Limb (tissue), 2 donors: ENCODE results near the gene SF3B1.
"Not testable (repeated sequence)": the region's sequence is repeated elsewhere in the genome, so short reads cannot be mapped to it uniquely, and the experiment has no call there.

Source experiments
- DNase-seq, 2 donors: peaks; one replicate each; pipeline ENCODE4 v3.0.0-alpha.2; 2016; ENCODE audit errors: extremely low spot score in 2 of 2

The SF3B1 gene, protein sequence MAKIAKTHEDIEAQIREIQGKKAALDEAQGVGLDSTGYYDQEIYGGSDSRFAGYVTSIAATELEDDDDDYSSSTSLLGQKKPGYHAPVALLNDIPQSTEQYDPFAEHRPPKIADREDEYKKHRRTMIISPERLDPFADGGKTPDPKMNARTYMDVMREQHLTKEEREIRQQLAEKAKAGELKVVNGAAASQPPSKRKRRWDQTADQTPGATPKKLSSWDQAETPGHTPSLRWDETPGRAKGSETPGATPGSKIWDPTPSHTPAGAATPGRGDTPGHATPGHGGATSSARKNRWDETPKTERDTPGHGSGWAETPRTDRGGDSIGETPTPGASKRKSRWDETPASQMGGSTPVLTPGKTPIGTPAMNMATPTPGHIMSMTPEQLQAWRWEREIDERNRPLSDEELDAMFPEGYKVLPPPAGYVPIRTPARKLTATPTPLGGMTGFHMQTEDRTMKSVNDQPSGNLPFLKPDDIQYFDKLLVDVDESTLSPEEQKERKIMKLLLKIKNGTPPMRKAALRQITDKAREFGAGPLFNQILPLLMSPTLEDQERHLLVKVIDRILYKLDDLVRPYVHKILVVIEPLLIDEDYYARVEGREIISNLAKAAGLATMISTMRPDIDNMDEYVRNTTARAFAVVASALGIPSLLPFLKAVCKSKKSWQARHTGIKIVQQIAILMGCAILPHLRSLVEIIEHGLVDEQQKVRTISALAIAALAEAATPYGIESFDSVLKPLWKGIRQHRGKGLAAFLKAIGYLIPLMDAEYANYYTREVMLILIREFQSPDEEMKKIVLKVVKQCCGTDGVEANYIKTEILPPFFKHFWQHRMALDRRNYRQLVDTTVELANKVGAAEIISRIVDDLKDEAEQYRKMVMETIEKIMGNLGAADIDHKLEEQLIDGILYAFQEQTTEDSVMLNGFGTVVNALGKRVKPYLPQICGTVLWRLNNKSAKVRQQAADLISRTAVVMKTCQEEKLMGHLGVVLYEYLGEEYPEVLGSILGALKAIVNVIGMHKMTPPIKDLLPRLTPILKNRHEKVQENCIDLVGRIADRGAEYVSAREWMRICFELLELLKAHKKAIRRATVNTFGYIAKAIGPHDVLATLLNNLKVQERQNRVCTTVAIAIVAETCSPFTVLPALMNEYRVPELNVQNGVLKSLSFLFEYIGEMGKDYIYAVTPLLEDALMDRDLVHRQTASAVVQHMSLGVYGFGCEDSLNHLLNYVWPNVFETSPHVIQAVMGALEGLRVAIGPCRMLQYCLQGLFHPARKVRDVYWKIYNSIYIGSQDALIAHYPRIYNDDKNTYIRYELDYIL

DNA sequence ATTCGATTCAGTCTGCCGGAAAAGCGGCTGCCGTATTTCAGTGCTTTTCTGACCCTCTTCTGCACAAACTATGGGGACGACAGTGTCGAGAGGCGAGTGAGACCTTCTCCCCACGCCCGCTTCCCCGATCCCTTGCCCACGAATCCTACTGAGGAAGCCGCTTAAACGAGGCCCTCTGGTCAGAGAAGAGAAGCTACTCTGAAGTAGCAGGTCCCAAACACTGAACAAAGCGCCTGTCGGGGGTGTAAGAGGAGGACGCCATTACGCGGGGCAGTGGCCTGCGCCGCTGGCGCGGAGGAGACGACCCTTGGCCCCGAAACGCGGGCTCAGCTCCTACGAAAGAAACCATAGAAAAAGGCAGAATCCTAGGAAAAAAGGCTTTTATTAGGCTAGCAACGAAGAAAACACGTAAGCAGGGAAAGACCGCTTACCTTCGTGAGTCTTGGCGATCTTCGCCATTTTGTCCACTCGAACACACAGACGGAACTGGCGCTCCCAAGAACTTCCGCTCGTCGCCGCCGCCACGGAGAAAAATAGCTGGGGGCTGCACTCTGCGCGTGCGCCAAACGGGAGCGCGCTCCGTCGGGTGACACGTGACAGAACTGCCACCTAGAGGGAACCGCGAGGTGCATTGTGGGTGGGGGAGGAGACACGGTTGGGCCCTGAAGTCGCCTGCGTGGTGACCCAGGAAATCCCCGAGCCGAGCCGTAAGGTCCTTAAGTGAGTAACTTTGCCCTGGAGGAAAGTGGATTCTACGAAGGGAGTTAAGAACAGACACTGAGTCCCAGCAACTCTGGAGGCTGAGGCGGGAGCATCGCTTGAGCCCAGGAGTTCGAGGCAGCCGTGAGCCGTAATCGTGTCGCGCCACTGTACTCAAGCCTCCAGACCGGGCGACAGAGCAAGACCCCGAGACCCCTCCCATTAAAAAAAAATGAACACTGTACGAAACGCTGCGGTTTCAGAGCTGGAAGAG lies at the start of gene SF3B1:
TSS of gene SF3B1 (minus strand) at position 488 of the 973 bp plus-strand sequence. CDS start at position 459, 29 bp downstream.
- peak; percentile 96 to 99 for DNase-seq

DNA sequence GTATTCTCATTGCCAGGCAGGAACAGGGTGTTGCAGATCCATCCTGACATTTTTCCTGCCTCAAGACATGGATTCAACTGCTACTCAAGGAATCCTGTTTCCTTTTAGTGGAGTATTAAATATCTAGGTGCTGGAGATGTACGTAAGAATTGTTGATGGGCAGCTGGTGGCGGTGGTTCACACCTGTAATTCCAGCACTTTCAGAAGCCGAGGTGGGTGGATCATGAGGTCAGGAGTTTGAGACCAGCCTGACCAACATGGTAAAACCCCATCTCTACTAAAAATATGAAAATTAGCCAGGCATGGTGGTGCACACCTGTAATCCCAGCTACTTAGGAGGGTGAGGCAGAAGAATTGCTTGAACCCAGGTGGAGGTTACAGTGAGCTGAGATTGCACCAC lies 49.4 kb upstream of the SF3B1 start:
- DNase-seq: not testable (repeated sequence)

DNA sequence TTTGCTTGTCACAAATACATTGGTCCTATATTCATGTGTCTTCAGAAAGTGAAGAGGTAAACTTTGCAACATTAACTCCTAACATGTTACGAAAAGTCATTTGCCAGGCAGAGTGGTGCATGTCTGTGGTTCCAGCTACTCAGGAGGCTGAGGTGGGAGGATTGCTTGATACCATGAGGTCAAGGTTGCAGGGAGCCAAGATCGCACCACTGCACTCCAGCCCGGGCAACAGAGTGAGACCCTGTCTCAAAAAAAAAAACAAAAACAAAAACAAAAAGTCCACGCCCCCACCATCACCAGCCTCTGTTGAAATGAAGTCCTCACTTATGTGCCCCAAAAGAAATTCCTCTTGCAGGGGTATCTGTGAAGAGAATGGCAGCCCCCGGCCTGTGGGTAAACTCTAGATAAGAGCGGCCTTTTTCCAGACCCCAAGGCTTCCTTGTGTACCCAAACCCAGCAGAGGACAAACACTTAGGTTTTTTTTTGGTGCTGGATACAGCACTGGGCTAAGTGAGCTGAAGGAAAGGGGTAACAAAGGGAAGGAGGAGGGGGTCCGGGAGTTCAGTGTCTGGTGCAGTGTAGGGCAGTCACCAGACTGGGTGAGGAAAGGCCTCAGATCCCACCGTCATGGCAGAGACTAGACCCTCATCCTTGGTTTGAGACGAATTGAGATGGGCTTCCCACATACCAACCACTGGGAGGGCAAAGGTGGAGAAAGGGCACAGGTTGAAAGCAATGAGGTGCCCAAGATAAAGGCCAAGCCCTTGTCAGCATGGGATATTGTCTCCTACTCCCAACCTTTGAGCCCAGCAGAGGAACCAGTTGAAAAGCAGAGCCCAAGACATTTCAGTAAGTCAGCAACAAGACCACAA lies 45.6 kb upstream of the SF3B1 start:
- no peak for DNase-seq

DNA sequence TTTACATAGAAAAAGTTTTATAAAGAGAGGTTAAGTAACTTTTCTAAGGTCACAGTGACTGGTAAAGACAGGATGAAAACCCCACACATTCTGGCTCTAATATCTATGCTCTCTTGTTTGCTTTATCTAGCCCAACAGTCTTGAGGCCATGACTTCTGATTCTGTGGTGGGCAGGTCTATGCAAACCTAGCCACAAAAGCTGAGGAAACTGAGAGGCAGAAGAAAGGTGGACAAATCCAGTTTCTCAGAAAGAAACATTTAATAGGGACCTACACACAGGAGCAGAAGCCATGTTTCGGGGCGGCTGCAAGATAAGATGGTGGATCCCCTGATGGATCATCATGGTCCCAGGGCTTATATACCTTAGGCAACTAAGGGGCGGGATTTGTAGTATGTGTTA lies 43.0 kb upstream of the SF3B1 start:
- no peak for DNase-seq

DNA sequence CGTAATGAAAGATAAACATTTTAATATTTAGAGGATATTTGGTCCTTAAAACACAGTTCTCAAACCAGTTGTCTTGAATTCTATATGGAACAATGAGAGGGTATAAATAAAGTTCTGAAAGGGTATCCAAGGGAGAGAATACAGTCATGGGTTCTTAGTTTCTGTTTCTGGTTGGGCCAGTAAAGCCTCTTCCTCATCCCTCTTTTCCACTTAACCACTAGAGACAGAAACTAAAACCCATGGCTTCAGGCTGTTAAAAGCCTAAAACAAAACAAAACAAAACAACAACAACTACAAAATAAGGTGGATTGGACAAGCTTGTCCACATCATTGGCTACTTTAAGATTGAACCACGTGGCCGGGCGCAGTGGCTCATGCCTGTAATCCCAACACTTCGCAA lies 37.3 kb upstream of the SF3B1 start:
- DNase-seq: no peak

DNA sequence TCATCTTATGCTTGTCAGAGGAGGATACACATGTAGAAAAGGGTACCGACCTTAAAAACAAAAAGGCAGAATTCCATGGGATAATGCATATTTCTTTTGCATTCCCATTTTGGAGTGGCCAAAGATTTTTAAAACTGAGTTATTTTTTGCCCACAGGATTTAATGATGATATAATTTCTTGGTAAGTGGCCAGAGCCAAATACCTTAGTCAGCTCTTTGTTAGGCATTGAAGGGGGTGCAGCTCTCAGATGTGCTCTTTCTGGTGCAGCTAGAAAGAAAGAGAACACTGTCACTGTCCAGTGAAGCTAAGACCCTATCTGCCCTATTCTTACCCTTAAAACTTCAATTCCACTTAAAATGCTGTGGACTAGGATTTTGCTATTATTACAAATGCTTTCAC lies 29.3 kb upstream of the SF3B1 start:
- no peak for DNase-seq

DNA sequence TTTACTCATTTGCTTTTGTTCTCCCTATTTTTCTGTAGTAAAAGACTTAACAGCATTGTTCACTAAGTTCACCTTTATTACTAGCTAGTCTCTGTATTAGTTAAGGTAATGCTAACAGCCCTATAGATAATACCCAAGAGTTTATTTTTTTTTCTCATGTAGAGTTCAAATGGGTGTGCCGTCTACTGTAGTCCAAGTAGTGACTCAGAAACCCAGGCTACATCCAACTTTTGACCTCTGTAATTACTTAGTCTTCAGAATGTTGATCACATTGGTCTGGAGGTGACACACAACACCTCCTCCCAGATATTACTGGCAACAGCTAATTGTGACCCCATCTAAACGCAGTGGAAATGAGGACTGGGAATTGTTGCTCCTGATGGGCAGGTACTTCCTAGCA lies 26.2 kb upstream of the SF3B1 start:
- DNase-seq: no peak

DNA sequence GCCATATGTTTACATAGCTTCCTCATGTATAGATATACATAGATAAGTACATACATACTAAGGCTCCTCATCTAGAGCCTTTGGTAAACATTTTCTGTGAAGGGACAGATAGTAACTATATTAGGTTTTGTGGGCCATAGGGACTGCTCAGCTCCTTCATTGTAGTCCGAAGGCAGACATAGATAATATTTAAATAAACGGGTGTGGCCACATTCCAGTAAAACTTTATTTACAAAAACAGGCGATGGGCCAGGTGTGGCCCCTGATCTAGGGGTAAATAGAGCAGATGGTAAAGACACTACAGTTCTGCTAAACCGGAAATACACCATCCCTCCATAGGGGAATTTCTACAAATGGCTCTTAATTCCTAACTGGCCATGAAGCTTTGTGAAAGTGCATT lies 25.8 kb upstream of the SF3B1 start:
- DNase-seq: no peak

DNA sequence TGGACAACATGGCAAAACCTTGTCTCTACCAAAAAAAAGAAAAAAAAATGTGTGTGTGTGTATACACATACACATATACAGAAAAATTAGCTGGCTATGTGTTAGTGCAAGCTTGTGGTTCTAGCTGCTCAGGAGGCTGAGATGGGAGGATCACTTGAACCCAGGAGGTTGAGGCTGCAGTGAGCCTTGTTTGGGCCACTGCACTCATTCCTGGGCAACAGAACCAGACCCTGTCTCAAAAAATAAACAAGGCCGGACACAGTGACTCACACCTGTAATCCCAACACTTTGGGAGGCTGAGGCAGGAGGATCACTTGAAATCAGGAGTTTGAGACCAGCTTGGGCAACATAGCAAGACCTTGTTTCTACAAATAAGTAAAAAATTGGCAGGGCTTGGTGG lies 20.6 kb upstream of the SF3B1 start:
- DNase-seq: no peak

DNA sequence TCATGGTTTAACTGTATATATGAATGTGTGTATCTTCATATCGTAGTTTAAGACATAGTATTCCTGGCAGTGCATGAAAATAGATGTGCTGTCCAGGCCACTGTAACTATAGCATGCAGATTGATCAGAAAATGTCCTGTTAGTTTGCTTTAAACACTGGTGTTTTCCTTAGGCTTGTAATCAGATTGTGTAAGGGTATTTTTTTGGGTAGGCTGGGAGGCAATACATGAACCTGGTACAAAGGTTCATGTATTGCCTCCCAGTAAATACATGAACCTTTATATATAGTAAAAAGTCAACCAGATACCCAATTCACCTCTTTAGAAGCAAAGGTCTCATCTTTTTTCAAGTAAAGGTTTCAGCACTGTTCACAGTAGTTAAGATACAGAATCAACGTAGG lies 20.1 kb upstream of the SF3B1 start:
- DNase-seq: no peak

DNA sequence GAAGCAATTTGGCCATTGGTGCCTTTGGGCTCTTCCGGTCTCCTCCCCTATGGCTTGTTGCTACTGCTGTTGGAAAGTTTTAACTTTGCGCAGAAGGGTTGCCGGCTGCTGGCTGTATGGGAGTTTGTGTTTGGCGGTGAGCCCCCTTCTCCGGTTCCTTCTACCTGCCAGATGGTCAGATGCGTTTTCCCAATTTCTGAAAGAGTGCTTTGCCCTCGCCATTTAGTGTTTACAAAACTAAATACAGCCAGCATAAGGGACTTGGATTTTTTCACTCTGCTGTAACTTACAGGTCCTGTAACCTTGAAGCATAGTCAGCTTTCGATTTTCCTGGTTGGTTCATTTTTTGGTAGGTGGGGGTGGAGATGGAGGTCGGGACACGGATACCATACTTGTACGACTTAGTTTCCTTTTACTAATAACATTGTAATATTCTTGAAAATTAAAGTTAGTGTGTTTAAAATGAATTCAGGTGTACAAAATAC lies 19.1 kb upstream of the SF3B1 start:
- peak in 1 of 2 donors; percentile 80 for DNase-seq

DNA sequence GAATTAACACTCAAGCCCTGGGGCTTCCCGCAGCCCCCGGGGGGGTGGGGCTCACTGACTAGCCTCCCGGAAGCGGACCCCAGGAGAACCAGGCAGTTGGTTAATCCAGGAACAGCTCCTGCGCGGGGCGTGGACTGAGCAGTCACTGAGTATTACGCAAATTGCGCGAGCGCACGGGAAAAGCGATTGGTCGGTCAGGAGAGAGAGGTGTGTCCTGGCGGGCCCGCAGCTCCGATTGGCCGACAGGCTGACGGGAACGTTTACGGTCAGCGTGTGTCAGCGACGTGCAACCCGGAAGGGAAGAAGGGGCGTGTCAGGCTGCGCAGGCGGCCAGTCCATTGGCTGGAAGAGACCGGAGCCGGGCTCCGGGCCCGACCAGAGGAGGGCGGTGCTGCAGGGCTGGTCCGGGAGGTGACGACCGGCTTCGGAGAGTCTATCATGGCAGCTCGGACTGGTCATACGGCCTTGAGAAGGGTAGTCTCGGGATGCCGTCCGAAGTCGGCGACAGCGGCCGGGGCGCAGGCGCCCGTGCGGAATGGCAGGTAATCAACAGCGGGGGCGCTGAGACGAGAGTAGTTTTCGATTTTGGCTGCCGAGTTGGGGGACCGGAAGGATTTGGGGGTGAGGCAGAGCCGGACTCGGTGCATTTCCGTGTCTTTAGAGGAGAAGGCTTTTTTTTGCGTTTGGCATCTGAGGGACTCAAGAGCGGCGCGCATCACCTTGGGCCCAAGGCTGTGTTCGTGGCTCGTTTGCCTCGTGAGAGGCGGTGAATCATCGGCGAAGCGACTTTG lies 18.5 kb upstream of the SF3B1 start, which contains the start of gene COQ10B:
TSS of gene COQ10B (plus strand) at position 430 of the 791 bp plus-strand sequence. CDS start at position 439, 9 bp downstream.
- peak; percentile 98 to 100 for DNase-seq

DNA sequence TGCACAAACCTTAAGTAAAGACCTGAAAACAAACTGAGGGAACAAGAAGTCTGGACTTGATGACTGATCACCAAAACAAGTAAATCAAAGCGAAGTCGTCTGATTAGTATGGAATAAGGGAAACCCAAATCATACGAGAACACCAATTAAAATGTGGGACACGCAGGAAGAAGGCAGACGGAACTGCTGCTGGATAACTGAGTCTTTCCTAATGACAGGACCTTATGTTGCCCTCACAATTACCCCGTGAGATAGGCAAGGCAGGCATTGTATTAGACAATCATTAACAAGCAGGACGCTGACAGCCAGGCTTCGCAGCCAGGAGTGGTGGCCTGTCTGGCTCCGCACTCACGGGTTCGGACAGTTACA lies 17.9 kb upstream of the SF3B1 start:
- no peak for DNase-seq

DNA sequence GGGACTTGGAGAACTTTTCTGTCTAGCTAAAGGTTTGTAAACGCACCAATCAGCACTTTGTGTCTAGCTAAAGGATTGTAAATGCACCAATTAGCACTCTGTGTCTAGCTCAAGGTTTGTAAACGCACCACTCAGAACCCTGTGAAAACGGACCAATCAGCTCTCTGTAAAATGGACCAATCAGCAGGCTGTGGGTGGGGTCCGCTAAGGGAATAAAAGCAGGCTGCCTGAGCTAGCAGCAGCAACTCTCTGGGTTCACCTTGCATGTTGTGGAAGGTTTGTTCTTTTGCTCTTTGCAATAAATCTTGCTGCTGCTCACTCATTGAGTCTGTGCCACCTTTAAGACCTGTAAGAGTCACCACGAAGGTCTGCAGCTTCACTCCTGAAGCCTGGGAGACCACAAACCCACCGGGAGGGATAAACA lies 16.1 kb upstream of the SF3B1 start:
- DNase-seq: not testable (repeated sequence)

DNA sequence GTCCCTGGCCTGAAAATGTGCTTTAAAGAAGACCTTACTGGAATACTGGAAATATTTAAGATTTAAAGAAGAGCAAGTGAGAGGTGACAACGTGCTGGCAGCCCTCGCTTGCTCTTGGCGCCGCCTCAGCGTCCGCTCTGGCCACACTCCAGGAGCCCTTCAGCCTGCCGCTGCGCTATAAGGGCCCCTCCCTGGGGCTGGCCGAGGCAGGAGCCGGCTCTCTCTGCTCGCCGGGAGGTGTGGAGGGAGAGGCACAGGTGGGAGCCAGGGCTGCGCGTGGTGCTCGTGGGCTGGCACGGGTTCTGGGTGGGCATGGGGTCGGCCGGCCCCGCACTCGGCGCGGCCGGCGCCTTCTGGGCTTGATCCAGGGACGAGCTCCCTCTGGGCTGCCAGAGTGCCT lies 15.6 kb upstream of the SF3B1 start:
- no peak for DNase-seq

DNA sequence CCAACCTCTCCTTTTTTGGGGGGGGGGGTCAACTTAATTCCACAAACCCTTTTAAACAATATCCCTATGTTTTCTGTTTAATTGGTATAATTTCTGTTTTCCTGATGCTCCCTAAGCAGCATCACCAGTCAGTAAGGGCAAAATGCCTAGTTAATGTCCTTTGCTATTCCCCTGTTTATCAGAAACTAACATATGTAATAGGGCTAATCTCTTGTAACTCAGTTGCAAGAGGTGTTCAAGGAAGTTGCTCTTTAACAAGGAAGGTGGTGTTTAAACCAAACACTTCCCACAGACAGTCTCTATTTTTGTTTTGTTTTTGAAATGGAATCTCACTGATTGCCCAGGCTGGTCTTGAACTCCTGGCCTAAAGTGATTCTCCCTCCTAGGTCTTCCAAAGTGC lies 12.0 kb upstream of the SF3B1 start:
- DNase-seq: no peak

DNA sequence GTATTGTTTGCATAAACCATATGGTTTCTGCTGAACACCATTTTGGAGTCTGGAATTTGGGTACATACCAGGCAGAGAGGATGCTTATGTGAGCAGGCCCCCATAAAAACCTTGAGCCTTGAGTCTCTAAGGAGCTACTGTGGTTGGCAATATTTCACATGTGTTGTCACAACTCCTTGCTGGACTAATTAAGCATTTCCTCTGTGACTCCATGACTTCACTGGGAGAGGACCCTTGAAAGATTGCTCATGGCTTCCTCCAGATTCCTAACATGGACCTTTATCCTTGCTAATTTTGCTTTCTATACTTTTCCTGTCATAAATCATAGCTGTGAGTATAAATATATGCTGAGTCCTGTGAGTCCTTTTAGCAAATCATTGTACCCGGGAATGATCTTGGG lies 10.9 kb upstream of the SF3B1 start:
- DNase-seq: no peak

DNA sequence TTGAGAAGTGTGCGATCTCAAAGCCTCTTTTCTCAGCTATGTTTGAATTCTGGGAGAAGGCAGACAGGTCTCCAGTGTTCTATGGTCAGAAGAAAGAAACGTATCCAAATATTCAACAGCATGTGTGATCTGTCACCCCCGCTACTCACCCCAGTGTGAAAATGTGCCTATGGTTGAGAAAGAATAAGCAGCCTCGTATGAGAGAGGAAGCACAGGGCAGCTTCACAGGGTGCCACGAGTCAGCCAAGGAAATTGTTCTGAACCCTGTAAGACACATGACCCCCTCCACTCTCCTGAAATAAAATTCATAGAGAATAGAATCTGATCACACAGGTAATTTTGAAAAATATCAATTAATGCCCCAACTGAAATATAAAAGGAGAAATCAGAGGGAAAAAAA lies 8.0 kb upstream of the SF3B1 start:
- DNase-seq: no peak
